OCI-LY1 (cell line): Measurements from ENCODE around the gene FHL2.

ENCODE experiments used
- H2AFZ ChIP-seq: fragments of 200-600 bp; sonication (generic), shearing (Covaris generic); 2 replicates; pipeline ENCODE4 v1.6.0; 2014; ENCODE audit warnings: antibody characterized with exemption, mild to moderate bottlenecking, low read length
- H3F3A ChIP-seq: fragments of 200-600 bp; sonication (generic), shearing (Covaris generic); 2 replicates; pipeline ENCODE4 v1.6.0; 2014; ENCODE audit warnings: mild to moderate bottlenecking, antibody characterized with exemption, low read length, moderate library complexity; ENCODE audit not compliant: insufficient read depth
- H3K27ac ChIP-seq: fragments of 200-600 bp; sonication (generic); 2 replicates; pipeline ENCODE4 v1.5.1; 2014; ENCODE audit warnings: low read length, mixed run types, mild to moderate bottlenecking, low read depth; ENCODE audit not compliant: poor library complexity, severe bottlenecking
- H3K27me3 ChIP-seq: fragments of 200-600 bp; sonication (generic); 2 replicates; pipeline ENCODE4 v1.6.0; 2014; ENCODE audit warnings: antibody characterized with exemption, mild to moderate bottlenecking, low read length, moderate library complexity; ENCODE audit not compliant: insufficient read depth
- H3K36me3 ChIP-seq: fragments of 200-600 bp; sonication (generic); 2 replicates; pipeline ENCODE4 v1.6.1; 2014; ENCODE audit warnings: mild to moderate bottlenecking, antibody characterized with exemption, low read length, moderate library complexity, mixed read lengths; ENCODE audit not compliant: insufficient read depth
- H3K4me1 ChIP-seq: fragments of 200-600 bp; sonication (generic); 2 replicates; pipeline ENCODE4 v1.5.1; 2014; ENCODE audit warnings: mild to moderate bottlenecking, low read length, moderate library complexity; ENCODE audit not compliant: insufficient read depth, severe bottlenecking
- H3K4me2 ChIP-seq: fragments of 200-600 bp; sonication (generic), shearing (Covaris generic); 2 replicates; pipeline ENCODE4 v1.6.1; 2014; ENCODE audit warnings: low read length
- H3K4me3 ChIP-seq: fragments of 200-600 bp; sonication (generic); 2 replicates; pipeline ENCODE4 v1.5.1; 2014; ENCODE audit warnings: low read length, low read depth, mild to moderate bottlenecking, mixed read lengths; ENCODE audit not compliant: poor library complexity, severe bottlenecking
- H3K79me2 ChIP-seq: fragments of 200-600 bp; shearing (Covaris generic); 2 replicates; pipeline ENCODE4 v1.6.1; 2016; ENCODE audit warnings: mixed run types, low read length, mixed read lengths; ENCODE audit not compliant: insufficient read depth
- H3K9ac ChIP-seq: fragments of 200-600 bp; sonication (generic), shearing (Covaris generic); 2 replicates; pipeline ENCODE4 v1.6.1; 2014; ENCODE audit warnings: mild to moderate bottlenecking, low read length, mixed read lengths
- H3K9me2 ChIP-seq: fragments of 200-600 bp; sonication (generic), shearing (Covaris generic); 2 replicates; pipeline ENCODE4 v1.6.1; 2014; ENCODE audit warnings: low read depth, mild to moderate bottlenecking, low read length, mixed read lengths
- H3K9me3 ChIP-seq: fragments of 200-600 bp; shearing (Covaris generic); 2 replicates; pipeline ENCODE4 v1.6.1; 2014; ENCODE audit warnings: low read length, mixed read lengths
- H4K20me1 ChIP-seq: fragments of 200-600 bp; sonication (generic), shearing (Covaris generic); 2 replicates; pipeline ENCODE4 v1.6.0; 2016; ENCODE audit warnings: mild to moderate bottlenecking, low read length; ENCODE audit not compliant: insufficient read depth
- EZH2 ChIP-seq: fragments of 200-600 bp; sonication (generic), shearing (Covaris generic); IDR thresholded peaks from 2 replicates; pipeline ENCODE4 v1.8.0; 2017; ENCODE audit warnings: borderline replicate concordance, mixed run types, mild to moderate bottlenecking, antibody characterized with exemption, low read length, moderate library complexity, mixed read lengths
- TF ChIP-seq, protein P1 (sequence below): fragments of 200-600 bp; sonication (generic), shearing (Covaris generic); IDR thresholded peaks from 2 replicates; pipeline ENCODE4 v1.5.1; 2017; ENCODE audit warnings: mild to moderate bottlenecking, antibody characterized with exemption, low read length, moderate library complexity, mixed read lengths

FHL2 gene

GRCh38 chr2:105403241-105403782, 4.5 kb upstream of the FHL2 start:
- no peaks in the 10 kb centered on the region for H3K9me2 ChIP-seq
- H2AFZ ChIP-seq = no peak overlapping the region
- H3K36me3 ChIP-seq = no peaks in the 10 kb centered on the region
- H3K4me2 ChIP-seq = no peak overlapping the region
- no peaks in the 10 kb centered on the region for H4K20me1 ChIP-seq
- no peaks in the 10 kb centered on the region for H3K79me2 ChIP-seq
- H3K27ac ChIP-seq = no peak overlapping the region
- H3K4me3 ChIP-seq = no peak overlapping the region
- H3K4me1 ChIP-seq = no peaks in the 10 kb centered on the region
- H3K27me3 ChIP-seq = no peaks in the 10 kb centered on the region; the same call in 1 of the 2 replicates
- H3F3A ChIP-seq = no peaks in the 10 kb centered on the region
- no peaks in the 10 kb centered on the region for H3K9me3 ChIP-seq
- TF ChIP-seq, protein P1, sequence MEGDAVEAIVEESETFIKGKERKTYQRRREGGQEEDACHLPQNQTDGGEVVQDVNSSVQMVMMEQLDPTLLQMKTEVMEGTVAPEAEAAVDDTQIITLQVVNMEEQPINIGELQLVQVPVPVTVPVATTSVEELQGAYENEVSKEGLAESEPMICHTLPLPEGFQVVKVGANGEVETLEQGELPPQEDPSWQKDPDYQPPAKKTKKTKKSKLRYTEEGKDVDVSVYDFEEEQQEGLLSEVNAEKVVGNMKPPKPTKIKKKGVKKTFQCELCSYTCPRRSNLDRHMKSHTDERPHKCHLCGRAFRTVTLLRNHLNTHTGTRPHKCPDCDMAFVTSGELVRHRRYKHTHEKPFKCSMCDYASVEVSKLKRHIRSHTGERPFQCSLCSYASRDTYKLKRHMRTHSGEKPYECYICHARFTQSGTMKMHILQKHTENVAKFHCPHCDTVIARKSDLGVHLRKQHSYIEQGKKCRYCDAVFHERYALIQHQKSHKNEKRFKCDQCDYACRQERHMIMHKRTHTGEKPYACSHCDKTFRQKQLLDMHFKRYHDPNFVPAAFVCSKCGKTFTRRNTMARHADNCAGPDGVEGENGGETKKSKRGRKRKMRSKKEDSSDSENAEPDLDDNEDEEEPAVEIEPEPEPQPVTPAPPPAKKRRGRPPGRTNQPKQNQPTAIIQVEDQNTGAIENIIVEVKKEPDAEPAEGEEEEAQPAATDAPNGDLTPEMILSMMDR = no peak
- no peak for TF ChIP-seq EZH2
- no peak overlapping the region for H3K9ac ChIP-seq

DNA sequence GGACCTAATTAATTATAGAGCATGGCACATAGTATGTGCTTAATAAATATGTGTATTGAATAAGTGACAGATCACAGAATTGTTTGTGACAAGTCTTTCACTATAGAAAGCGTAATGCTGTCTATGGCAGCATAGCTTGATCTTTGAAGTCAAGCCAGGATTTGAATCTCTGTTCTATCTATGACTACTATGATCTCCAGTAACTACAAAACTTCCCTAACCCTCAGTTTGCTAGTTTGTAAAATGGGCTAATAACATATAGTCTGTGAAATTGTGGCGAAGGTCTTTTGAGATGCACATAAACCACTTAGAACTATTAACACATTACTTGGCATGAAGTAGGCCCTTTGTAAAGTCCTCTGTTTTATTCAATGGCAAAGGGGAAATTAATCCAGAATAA, 4.0 kb upstream of the FHL2 start:
- H4K20me1 ChIP-seq = no peaks in the 10 kb centered on the region
- TF ChIP-seq EZH2 = no peak
- TF ChIP-seq, protein P1 = no peak
- no peaks in the 10 kb centered on the region; the same call in 1 of the 2 replicates for H3K27me3 ChIP-seq
- no peaks in the 10 kb centered on the region for H3K9me3 ChIP-seq
- no peak overlapping the region for H3K4me3 ChIP-seq
- H3K9me2 ChIP-seq = no peaks in the 10 kb centered on the region
- H3K27ac ChIP-seq = no peak overlapping the region
- no peaks in the 10 kb centered on the region for H3K4me1 ChIP-seq
- H3K79me2 ChIP-seq = no peaks in the 10 kb centered on the region
- H3F3A ChIP-seq = no peaks in the 10 kb centered on the region
- no peaks in the 10 kb centered on the region for H3K36me3 ChIP-seq
- H3K9ac ChIP-seq = no peak overlapping the region
- H3K4me2 ChIP-seq = no peak overlapping the region
- H2AFZ ChIP-seq = no peak overlapping the region

DNA sequence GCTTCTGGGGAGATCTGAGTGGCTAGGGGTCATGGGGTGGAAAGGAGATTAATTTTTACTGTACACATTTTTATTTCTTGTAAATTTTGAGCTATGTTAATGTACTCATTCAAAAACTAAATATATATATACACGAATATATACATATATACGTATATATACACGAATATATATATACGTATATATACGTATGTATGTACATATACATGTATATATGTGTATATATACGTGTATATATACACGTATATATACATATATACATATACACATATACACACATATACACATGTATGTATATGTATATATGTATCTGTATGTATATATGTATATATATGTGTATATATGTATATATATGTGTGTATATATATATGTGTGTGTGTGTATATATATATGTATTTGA, 3.0 kb upstream of the FHL2 start:
- no peak overlapping the region for H3K27ac ChIP-seq
- H3K4me1 ChIP-seq = no peaks in the 10 kb centered on the region
- no peak overlapping the region for H3K4me3 ChIP-seq

More for the DNA sequence above, 3.0 kb upstream of the FHL2 start:
- Histone ChIP-seq H3F3A (no peaks in the 10 kb centered on the region), H4K20me1 (no peaks in the 10 kb centered on the region), H3K36me3 (no peaks in the 10 kb centered on the region), H3K27me3 (no peaks in the 10 kb centered on the region; the same call in 1 of the 2 replicates), H3K79me2 (no peaks in the 10 kb centered on the region), H3K9ac (no peak overlapping the region), H3K9me2 (no peaks in the 10 kb centered on the region), H3K9me3 (no peaks in the 10 kb centered on the region), H2AFZ (no peak overlapping the region), H3K4me2 (no peak overlapping the region)
- no peak for TF ChIP-seq EZH2
- TF ChIP-seq, protein P1 = no peak
